Measurements from ENCODE around the gene WWOX.

GRCh38 chr16:78221892-78222291, 122.4 kb downstream of the WWOX start:
- TF ChIP-seq CTCF (IDR thresholded peaks at IDR 0.05; ENCODE audit: poor library complexity, severe bottlenecking) (no peak), RAD21 (conservative IDR thresholded peaks at IDR 0.05) (no peak), EZH2 (IDR thresholded peaks at IDR 0.05; ENCODE audit: borderline replicate concordance, insufficient read depth, low read length, poor library complexity, severe bottlenecking) (no peak), TAF1 (IDR thresholded peaks at IDR 0.05; ENCODE audit: low read depth) (no peak), SMC3 (conservative IDR thresholded peaks at IDR 0.05; ENCODE audit: poor library complexity) (no peak), EP300 (conservative IDR thresholded peaks at IDR 0.05; ENCODE audit: poor library complexity, severe bottlenecking) (no peak)
- TF ChIP-seq, protein P1, sequence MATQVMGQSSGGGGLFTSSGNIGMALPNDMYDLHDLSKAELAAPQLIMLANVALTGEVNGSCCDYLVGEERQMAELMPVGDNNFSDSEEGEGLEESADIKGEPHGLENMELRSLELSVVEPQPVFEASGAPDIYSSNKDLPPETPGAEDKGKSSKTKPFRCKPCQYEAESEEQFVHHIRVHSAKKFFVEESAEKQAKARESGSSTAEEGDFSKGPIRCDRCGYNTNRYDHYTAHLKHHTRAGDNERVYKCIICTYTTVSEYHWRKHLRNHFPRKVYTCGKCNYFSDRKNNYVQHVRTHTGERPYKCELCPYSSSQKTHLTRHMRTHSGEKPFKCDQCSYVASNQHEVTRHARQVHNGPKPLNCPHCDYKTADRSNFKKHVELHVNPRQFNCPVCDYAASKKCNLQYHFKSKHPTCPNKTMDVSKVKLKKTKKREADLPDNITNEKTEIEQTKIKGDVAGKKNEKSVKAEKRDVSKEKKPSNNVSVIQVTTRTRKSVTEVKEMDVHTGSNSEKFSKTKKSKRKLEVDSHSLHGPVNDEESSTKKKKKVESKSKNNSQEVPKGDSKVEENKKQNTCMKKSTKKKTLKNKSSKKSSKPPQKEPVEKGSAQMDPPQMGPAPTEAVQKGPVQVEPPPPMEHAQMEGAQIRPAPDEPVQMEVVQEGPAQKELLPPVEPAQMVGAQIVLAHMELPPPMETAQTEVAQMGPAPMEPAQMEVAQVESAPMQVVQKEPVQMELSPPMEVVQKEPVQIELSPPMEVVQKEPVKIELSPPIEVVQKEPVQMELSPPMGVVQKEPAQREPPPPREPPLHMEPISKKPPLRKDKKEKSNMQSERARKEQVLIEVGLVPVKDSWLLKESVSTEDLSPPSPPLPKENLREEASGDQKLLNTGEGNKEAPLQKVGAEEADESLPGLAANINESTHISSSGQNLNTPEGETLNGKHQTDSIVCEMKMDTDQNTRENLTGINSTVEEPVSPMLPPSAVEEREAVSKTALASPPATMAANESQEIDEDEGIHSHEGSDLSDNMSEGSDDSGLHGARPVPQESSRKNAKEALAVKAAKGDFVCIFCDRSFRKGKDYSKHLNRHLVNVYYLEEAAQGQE (IDR thresholded peaks at IDR 0.05; ENCODE audit: borderline replicate concordance), result no peak

Data from neural cell (in vitro differentiated cells).